NCI-H524 treated with DMSO at 0.1 percent for 48 hours (cell line): Measurements from ENCODE around the gene HOXA5.
A peak's percentile ranks its signal among the peaks of the same experiment; 100 is the strongest.

Source experiments
- DNase-seq: peaks from one replicate; lab custom pipeline; 2025; lab: John Stamatoyannopoulos, UW

The HOXA5 gene

GRCh38 chr7:27106181-27106900, 37.1 kb downstream of the HOXA5 start:
- DNase-seq: no peak

- no peak for DNase-seq
Observed at GRCh38 chr7:27105301-27106031, 38.0 kb downstream of the HOXA5 start.

- no peak for DNase-seq
Observed at GRCh38 chr7:27104341-27105058, 39.0 kb downstream of the HOXA5 start.

GRCh38 chr7:27103489-27104226, 39.8 kb downstream of the HOXA5 start:
- DNase-seq: no peak

GRCh38 chr7:27102581-27103442, 40.7 kb downstream of the HOXA5 start, which contains the start of gene HOXA2:
TSS of gene HOXA2 (minus strand) at chr7:27102683. CDS start at chr7:27102500, 183 bp downstream.
- DNase-seq: no peak

- no peak for DNase-seq
Observed at GRCh38 chr7:27101957-27102580, 41.4 kb downstream of the HOXA5 start.

GRCh38 chr7:27101171-27101956, 42.1 kb downstream of the HOXA5 start:
- no peak for DNase-seq

GRCh38 chr7:27100694-27101170, 42.7 kb downstream of the HOXA5 start:
- no peak for DNase-seq

GRCh38 chr7:27099453-27100370, 43.8 kb downstream of the HOXA5 start:
- no peak for DNase-seq

- DNase-seq: no peak
Observed at GRCh38 chr7:27098578-27099451, 44.7 kb downstream of the HOXA5 start.

- no peak for DNase-seq
Observed at GRCh38 chr7:27097686-27098577, 45.5 kb downstream of the HOXA5 start.

GRCh38 chr7:27096768-27097514, 46.5 kb downstream of the HOXA5 start:
- DNase-seq: no peak

- peak; percentile 50 for DNase-seq
Observed at GRCh38 chr7:27095897-27096767, 47.3 kb downstream of the HOXA5 start, which contains the start of gene HOXA1. TSS of gene HOXA1 (minus strand) at chr7:27096000. CDS start at chr7:27095912, 88 bp downstream.

- DNase-seq: no peak
Observed at GRCh38 chr7:27095050-27095896, 48.2 kb downstream of the HOXA5 start.
